Pericardium fibroblast (primary cell): ENCODE results near the gene TCEAL9. TPM values are rescaled to one million over a fixed set of nuclear protein-coding genes. Genes with fewer than 3 reads are reported as not detected.

Source experiments
- total RNA-seq: library from RNA; depleted of rRNA; stranded (reverse); fragments of >200 nt; gene quantifications from 2 replicates; pipeline ENCODE4 v1.2.3, GENCODE V29; 2015

Gene TCEAL9, protein sequence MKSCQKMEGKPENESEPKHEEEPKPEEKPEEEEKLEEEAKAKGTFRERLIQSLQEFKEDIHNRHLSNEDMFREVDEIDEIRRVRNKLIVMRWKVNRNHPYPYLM
- total RNA-seq, result 152 and 188 TPM in 2 replicates

DNA sequence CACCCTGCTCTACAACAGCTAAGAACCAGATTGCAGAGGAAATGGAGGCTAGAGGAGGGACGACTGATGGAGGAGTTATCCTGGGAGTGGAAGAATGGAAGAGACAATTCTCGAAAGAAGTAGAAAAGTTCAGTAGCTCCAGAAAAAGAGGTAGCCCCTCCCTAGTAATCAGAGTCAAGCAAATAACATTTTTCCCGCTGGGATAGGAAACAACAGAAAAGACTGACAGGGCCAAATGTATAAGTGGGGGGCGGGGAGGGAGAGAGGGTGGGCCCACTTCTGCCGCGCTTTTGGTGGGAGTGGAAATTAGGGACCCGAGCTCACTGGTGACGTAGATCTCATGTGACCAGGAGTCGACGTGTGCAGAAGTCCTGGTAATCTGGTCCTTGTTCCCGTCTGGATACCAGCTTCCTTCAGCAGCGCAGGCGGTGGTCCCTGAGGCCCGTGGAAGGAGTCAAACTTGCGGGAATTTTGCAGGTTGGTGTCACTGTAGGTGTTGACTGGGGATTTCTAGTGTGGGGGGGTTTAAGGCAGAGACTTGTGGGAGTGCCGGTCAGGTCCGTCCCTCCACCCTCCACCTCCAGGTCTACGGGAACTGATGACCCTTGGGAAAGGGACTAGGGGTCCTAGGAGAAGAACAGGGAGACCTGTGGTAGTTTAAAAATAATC, at the start of gene TCEAL9:
TCEAL9 (plus strand) TSS at position 377 of the 669 bp plus-strand sequence. CDS start 1,179 bp downstream, outside the sequence.

GRCh38 chrX:103310555-103311398, 45.5 kb upstream of the TCEAL9 start, which contains the start of gene BEX2:
BEX2 (minus strand) TSS chrX:103310990; CDS start chrX:103309976, 1,014 bp downstream.

DNA sequence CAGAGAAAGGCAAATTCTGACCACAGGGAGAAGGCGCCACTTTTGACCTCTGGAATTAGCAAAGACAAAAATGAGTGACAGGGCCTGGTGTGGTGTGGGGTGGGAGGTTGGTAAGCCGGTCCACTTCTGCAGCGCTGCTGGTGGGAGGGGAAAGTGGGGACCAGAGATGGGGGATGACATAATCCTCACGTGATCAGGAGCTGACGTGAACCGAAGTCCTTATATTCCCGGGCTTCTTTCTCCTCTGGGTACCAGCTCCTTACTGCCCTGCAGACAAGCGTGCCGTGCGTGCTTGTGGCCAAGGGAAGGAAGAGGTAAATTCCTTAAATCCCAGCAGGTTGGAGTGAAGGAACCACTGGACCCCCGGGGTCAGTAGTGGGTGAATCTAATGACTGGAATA, 26.3 kb upstream of the TCEAL9 start, which contains the start of gene TCEAL7:
TCEAL7 (plus strand) TSS at position 249 of the 400 bp plus-strand sequence. CDS start 1,165 bp downstream, outside the sequence.

DNA sequence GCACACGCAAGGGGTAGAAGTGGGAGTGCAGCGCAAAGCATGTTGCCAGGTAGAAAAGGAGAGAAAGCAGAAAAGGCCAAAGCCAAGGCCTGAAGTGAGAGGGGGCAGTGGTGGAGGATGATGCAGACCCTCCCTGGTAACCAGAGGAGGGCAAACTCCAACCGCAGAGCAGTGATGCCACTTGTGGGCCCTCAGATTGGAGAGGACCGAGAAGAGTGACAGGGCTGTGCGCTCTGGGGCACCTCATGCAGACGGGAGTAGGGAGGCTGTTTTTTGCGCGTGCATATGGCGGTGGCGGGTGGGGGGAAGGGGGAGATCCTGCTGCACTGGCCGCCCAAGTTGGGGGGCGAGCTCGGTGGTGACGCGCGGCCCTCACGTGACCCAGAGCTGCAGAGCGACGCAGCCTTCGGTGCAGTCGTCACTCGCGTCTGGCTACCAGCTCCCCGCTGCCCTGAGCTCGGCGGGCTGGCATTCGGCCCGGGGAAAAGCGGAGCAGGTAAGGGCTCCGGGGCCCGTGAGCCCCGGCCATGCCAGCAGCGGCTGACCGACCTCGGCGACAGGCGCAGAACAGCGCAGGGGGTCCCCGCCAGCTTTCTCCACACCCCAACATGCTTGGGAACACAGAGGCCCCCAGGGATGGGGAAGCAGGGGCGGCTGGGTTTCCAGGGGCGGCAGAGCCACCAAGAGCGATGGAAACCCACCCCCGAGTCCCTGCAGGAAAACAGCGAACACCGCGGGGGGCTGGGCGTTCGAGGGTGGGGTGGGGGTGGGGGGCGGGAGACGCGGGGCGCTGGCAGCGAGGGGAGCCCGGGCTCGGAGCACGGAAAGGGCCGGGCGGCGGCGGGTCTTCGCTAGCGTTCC, 20.0 kb downstream of the TCEAL9 start, which contains the start of gene BEX3:
BEX3 (plus strand) TSS at position 421 of the 861 bp plus-strand sequence. CDS start 984 bp downstream, outside the sequence.

Other genes starting within 250 kb of the TCEAL9 start
- gene BEX4, start 141.4 kb upstream of the TCEAL9 start, total RNA-seq, result 6.4 and 21.0 TPM in 2 replicates
- gene TCEAL8, start 101.4 kb upstream of the TCEAL9 start, total RNA-seq, result 96.3 and 111 TPM in 2 replicates
- gene TCEAL5, start 79.8 kb upstream of the TCEAL9 start, total RNA-seq, result not detected in 2 replicates
- 1.5 and 3.2 TPM in 2 replicates for gene BEX2, start 45.5 kb upstream of the TCEAL9 start, total RNA-seq
- gene TCEAL7, start 26.3 kb upstream of the TCEAL9 start, total RNA-seq, result 10.0 and 28.6 TPM in 2 replicates
- 267 and 290 TPM in 2 replicates for gene BEX3, start 20.0 kb downstream of the TCEAL9 start, total RNA-seq
- 0.17 and 0.58 TPM in 2 replicates for gene RAB40A, start 163.0 kb downstream of the TCEAL9 start, total RNA-seq
- 119 and 253 TPM in 2 replicates for gene TCEAL4, start 229.0 kb downstream of the TCEAL9 start, total RNA-seq